Measurements from ENCODE around the gene HNRNPA1L2.
"Not testable (repeated sequence)": the region's sequence is repeated elsewhere in the genome, so short reads cannot be mapped to it uniquely, and the experiment has no call there.

Gene HNRNPA1L2

DNA sequence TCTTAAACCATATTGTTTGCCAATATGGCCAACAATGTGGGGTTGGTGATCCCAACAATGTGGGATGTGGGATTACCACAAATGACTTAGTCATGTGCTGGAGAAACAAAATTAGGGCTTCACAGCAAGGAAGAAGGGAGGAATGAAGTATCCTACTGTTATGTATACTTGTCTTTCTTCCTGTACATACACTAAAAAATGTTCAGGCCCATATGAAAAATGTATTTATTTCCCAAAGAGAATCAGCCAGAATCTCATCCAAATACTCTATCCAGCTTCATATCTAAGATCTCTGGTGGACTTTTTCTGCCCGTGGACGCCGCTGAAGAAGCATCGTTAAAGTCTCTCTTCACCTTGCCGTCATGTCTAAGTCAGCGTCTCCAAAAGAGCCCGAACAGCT lies at the start of gene HNRNPA1L2:
HNRNPA1L2 (plus strand) TSS at position 301 of the 400 bp plus-strand sequence; CDS start at position 363, 62 bp downstream.
- no peak for DNase-seq

- DNase-seq = not testable (repeated sequence)
These were observed 49.1 kb upstream of the HNRNPA1L2 start for GRCh38 chr13:52593175-52593574.

GRCh38 chr13:52593812-52594211 lies 48.4 kb upstream of the HNRNPA1L2 start:
- DNase-seq = not testable (repeated sequence)

DNA sequence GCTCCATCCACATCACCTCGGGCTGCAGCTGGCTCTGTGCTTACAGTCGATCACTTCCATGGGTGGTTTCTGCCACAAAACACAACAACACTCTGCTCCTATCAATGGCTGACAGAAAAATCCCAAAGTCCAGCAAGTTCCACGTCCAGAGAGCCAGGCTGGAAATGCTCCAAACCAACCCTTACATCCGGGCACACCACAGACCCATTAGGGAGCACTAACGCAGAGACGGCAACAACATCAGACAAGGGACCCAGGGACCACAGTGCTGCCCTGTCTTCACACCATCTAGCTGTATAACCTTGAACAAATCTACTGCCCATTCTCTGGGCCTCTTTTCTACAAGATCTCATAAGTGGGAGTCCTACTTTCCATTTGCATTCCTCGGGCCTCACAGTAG lies 47.9 kb upstream of the HNRNPA1L2 start:
- DNase-seq = not testable (repeated sequence)

GRCh38 chr13:52597676-52598075 lies 44.6 kb upstream of the HNRNPA1L2 start:
- no peak for DNase-seq

DNA sequence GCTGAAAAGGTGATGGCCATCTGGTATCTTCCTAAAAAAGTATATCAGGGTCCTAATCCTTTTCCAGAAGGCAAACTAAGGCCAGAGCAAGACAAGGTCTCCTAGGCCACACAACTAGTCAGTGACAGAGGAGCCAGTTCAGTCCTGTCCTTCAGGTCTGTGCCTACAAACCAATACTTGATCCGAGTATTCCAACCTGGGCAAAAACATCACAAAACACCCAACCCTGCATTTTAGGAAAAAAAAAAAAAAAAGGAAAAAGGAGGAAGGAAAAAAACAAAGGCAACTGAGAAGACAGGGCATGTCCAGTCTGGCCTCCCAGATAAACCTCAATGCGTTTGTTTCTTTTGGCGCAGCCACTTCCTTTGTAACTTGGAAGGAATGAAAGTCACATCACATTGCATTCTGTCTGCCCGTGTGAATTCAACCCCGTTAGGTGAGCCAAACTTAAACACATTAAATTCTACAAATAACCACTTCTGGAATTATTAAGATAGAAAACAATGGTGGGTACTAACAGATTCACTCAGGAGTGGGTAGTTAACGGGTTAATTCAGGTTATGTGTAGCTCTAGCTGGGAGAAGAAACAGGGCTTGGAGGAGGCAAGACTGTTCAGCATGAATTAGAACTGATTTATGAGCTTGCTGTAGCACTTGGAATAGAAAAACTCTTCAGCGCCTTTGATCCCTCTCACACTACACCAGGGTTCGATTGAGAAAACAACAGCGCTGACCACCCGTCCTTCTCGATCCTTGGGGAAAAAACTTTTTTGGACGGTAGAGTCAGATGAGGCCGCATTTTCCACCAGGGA lies 43.0 kb upstream of the HNRNPA1L2 start:
- no peak for DNase-seq

DNA sequence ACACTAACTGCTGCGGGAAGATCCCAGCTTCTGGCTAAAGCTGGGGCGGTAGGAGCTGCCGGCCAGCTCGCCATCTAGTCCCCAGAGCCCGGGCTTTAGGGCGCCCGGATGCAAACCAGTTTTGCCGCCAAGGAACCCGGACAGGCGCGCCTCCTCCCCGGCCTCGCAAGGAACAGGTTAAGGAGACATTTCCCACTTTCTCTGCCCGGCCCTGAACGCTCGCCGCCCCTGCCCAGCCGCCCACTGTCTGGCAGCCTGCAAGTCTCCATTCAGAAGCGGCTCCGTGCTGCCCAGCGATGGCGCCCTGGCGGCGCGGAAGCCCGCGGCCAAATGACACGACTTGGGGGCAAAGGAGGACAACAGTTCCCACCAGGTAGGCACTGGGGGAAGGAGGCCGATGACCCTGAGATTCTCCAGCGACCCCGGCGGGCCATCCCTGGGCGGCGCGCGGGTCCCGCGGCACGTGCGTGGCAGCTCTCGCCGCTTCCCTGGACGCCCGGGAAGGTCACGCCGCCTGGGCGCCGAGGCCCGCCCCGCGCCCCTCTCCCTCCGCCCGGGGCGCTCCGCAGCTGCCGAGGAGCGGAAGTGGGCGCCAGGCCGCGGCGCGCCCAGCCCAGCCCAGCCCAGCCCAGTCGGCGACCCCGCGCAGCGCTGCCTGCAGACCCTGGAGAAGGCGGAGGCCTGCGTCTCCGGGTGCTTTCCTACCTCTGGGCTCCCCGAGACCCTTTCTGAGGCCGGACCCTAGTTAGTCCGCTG lies 42.2 kb upstream of the HNRNPA1L2 start:
- peak; percentile 4 for DNase-seq

GRCh38 chr13:52600666-52601065 lies 41.6 kb upstream of the HNRNPA1L2 start:
- no peak for DNase-seq

DNA sequence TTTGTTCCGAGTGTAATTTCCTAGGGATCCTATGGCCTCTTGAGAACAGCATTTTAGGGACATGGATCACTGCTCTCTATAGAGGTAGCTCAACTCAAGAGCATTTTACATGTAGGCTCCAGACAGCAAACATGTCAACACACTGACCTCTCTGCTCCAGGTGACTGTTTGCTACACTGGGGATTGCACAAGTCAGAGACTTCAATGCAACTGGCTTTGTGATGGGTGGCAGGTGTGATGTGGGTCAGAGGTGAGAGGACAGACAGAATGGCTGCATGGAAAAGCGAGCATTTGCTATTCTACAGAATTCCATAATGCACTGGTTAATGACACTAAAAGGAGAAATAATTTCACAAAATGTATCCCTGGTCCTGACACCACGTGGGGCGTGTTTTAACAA lies 38.9 kb upstream of the HNRNPA1L2 start:
- not testable (repeated sequence) for DNase-seq

- DNase-seq = not testable (repeated sequence)
These were observed 36.1 kb upstream of the HNRNPA1L2 start for GRCh38 chr13:52606126-52606525.

GRCh38 chr13:52606795-52607194 lies 35.4 kb upstream of the HNRNPA1L2 start:
- DNase-seq = not testable (repeated sequence)

GRCh38 chr13:52608184-52608583 lies 34.0 kb upstream of the HNRNPA1L2 start:
- not testable (repeated sequence) for DNase-seq

- not testable (repeated sequence) for DNase-seq
These were observed 33.1 kb upstream of the HNRNPA1L2 start for GRCh38 chr13:52609013-52609606.

GRCh38 chr13:52610158-52610557 lies 32.1 kb upstream of the HNRNPA1L2 start:
- not testable (repeated sequence) for DNase-seq

DNA sequence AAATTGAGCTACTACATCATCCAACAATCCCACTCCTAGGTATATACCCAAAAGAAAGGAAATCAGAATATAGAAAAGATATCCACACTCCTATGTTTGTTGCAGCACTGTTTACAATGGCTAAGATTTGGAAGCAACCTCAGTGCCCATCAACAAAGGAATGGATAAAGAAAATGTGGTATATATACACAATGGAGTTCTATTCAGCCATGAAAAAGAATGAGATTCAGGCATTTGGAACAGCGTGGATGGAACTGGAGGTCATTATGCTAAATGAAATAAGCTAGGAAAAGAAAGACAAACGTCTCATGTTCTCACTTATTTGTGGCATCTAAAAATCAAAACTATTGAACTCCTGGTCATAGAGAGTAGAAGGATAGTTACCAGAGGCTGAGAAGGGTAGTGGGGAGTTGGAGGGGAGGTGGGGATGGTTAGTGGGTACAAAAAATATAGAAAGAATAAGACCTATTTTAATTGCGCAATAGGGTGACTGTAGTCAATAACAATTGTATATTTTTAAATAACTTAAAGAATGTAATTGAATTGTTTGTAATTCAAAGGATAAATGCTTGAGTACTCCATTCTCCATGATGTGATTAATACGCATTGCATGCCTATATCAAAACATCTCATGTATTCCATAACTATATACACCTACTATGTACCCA lies 27.0 kb upstream of the HNRNPA1L2 start:
- no peak for DNase-seq

DNA sequence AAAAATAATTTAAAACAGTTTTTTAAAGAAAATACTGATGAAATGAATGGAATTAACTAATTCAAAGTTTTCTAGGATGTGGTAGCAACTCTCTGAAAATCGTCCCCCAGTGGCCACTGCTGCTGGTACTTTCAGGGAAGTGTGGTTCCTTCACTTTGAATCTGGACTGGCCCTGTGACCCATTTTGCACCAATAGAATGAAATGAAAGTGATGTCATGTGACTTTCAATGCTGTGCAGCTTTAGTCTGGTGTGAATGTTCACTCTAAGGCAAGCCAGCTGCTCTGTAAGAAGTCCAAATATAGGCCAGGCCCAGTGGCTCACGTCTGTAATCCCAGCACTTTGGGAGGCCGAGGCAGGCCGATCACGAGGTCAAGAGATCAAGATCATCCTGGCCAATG lies 26.4 kb upstream of the HNRNPA1L2 start:
- DNase-seq = no peak

DNA sequence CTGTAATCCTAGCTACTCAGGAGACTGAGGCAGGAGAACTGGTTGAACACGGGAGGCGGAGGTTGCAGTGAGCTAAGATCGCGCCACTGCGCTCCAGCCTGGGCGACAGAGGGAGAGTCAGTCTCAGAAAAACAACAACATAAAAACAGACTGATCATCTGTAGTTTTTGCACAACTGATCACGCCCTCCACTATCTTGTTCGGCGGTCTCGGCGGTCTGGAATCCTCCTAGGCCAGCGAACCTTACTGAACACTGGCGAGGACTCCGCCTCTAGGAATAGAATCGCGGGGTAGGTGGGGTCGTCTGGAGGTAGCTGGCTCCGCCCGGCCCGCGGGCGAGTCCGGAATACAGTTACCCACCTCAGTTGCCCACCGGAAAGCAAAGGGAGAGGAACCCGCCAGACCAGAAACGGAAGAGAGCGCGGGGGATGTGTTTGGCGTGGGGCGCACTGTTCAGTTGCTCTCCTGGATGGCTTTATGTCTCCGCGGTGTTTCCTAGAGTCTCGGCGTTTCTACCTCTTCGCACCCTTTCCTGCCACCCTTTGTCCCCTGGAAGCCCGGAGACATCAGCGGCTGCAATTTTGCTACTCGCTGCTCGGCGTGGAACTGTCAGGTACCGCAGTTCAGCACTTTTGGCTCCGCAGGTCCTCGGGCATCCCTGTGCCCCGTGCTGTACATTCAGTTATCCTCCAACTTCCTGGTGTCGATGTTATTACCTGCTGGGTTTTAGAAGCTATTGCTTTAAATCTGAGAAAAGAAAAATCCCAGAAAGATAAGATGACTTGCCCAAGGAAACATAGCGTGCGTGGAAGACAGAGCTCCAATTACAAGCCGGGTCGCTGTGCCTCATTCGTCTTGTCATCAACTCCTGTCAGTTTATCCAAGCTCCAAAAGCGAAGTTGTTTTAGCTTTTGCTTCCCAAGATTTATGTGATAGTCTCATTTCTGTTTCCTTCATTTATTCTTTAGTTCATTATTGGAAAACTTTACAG lies 24.9 kb upstream of the HNRNPA1L2 start:
- peak; percentile 78 for DNase-seq

GRCh38 chr13:52631083-52631690 lies 11.0 kb upstream of the HNRNPA1L2 start:
- DNase-seq = not testable (repeated sequence)

- DNase-seq = no peak
These were observed 3.4 kb upstream of the HNRNPA1L2 start for GRCh38 chr13:52638666-52639328.

DNA sequence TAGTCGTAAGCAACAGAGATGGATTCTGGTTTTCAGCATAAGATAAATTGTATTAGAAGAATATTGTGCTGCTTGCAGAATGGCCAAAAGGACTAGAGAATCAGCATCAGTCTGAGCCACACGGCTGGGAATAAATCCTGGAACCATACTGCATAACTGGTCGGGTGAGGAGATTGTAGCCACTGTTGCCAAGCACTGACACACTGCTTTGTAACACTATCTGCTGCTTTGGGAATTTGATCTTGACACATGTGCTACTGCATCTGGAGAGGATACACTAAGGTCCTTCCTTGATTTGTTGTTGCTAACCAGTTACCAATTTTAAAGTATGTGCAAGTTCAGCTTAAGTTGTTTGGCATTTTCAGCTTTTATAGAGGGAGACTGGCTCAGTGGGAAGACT lies 1.9 kb downstream of the HNRNPA1L2 start:
- no peak for DNase-seq

DNA sequence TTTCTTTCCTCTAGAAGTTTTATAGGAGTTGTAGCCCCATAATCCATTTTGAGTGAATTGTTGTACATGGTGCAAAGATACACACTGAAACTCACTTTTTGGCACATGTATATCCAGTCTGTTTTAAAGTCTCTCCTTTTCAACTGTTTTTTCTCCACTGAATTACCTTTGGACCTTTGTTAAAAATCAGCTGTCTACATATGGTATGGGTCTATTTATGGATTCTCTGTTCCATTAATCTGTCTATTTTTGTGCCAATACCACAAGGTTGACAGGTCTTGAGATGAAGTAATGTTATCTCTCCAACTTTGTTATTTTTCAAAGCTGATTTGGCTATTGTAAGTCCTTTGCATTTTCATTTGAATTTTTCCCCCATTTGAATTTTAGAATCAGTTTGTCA lies 4.7 kb downstream of the HNRNPA1L2 start:
- no peak for DNase-seq

Data from NCI-H2107 (cell line).